Gastroesophageal sphincter (tissue), 3 donors: ENCODE measurements around the gene PROM2.

Experiments
- EP300 ChIP-seq: sonication (generic); formaldehyde crosslinking; IDR thresholded peaks from one replicate; pipeline ENCODE4 v1.6.1; 2017; ENCODE audit warnings: antibody characterized with exemption, mild to moderate bottlenecking
- POLR2A ChIP-seq, 2 donors: fragments of 450-650 bp; IDR thresholded peaks; one replicate each; pipeline ENCODE4 v1.6.1; 2017; ENCODE audit warnings: antibody characterized with exemption in 2 of 2, mild to moderate bottlenecking in 2 of 2, moderate library complexity in 1 of 2
- POLR2AphosphoS5 ChIP-seq: sonication (generic); formaldehyde crosslinking; IDR thresholded peaks from one replicate; pipeline ENCODE4 v1.6.1; 2017; ENCODE audit warnings: antibody characterized with exemption
- TF ChIP-seq, protein P1 (sequence below), 4 experiments: fragments of 200-600 bp in 2 of 4; fragments of 450-650 bp in 2 of 4; sonication (generic) in 1 of 4; IDR thresholded peaks; one replicate each; pipeline ENCODE4 v1.5.1; 2017 to 2019; ENCODE audit warnings: antibody characterized with exemption in 4 of 4, mild to moderate bottlenecking in 2 of 4, moderate library complexity in 2 of 4

DNA sequence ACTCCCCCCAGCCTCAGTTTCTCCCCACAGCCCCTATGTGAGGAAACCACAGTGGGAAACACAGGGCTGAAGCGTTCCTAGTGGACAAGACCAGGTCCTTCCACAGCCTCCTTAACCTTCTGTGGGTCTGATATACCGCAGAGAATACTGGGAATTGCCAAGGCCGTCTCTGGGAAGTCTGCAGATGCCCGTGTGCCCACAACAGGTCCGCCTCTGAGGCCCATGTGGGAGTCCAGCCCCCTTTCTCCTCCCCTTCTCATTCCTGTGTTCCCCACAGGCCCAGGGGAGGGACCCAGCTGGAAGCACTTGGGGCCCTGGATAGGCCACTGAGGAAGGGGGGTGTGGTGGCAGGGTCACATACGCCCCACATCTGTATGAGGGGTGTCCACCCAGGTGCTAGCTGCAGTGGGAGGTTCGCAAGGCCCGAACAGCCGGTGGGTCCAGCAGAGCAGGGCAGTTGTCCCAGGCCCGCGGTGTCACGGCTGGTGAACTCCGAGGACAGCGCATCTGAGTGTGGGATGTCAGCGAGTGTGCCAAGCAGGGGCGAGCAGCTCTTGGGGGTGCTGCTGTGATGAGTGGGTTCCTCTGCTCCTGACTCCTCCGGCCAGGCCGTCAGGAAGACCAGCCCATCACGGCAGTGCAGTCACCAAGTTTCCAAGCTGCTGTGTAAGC, 20.5 kb downstream of the PROM2 start:
- TF ChIP-seq, protein P1, sequence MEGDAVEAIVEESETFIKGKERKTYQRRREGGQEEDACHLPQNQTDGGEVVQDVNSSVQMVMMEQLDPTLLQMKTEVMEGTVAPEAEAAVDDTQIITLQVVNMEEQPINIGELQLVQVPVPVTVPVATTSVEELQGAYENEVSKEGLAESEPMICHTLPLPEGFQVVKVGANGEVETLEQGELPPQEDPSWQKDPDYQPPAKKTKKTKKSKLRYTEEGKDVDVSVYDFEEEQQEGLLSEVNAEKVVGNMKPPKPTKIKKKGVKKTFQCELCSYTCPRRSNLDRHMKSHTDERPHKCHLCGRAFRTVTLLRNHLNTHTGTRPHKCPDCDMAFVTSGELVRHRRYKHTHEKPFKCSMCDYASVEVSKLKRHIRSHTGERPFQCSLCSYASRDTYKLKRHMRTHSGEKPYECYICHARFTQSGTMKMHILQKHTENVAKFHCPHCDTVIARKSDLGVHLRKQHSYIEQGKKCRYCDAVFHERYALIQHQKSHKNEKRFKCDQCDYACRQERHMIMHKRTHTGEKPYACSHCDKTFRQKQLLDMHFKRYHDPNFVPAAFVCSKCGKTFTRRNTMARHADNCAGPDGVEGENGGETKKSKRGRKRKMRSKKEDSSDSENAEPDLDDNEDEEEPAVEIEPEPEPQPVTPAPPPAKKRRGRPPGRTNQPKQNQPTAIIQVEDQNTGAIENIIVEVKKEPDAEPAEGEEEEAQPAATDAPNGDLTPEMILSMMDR (IDR thresholded peaks at IDR 0.05) = no peak
- TF ChIP-seq POLR2AphosphoS5 (no peak), POLR2A (IDR thresholded peaks at IDR 0.05) (no peak), EP300 (no peak)
